CD4-positive, alpha-beta T cell treated with Interleukin-6 at 100 ng/mL for 8 hours (primary cell): ENCODE results near the gene PAQR4.
"Not testable (repeated sequence)": the region's sequence is repeated elsewhere in the genome, so short reads cannot be mapped to it uniquely, and the experiment has no call there.

Experiments used
- DNase-seq: peaks from one replicate; pipeline ENCODE4 v3.0.0-alpha.2; 2020; ENCODE audit warnings: mixed read lengths, low spot score

The PAQR4 gene

DNA sequence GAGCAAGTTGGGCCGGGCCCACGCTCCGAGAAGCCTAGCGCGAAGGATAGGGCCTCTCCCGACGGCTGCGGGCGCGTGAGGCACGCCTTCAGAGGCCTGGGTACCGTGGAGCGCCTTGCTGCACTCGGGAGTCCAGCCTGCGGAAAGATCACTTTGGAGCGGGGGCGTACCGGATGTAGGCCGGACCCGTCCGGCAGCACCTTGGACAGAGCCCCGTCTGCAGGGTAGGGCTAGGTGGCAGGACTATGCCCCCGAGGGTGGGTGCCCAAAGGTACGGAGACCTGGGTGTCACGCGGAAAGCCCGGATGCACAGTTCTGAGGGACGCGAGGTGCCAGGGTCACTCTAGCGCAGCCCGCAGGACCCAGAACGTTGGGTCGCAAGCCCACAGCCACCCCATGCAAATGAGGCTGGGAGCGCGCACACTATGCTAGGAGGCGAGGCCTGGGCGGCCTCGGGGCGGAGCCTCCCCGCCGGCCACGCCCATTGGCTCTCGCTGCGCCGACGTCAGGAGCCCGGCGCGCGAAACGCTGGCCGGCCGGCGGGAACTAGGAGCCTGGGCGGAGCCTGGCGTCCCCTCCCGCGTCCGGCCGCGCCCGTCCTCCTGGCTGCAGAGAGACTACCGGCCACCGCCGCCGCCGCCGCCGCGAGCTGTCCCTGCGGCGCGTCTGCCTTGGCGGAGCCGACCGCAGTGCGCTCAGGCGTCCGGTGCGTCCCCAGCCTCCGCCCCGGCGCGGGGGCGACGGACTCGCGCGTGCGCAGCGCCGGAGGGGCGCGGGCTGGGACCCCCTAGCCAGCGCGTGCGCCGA lies at the start of gene PAQR4:
Gene PAQR4, plus strand, starts transcription at position 611 of the 807 bp plus-strand sequence. CDS start 327 bp downstream, outside the sequence.
- peak; percentile 68 for DNase-seq

- peak; percentile 55 for DNase-seq
Observed at GRCh38 chr16:2919511-2920255, 49.5 kb upstream of the PAQR4 start.

DNA sequence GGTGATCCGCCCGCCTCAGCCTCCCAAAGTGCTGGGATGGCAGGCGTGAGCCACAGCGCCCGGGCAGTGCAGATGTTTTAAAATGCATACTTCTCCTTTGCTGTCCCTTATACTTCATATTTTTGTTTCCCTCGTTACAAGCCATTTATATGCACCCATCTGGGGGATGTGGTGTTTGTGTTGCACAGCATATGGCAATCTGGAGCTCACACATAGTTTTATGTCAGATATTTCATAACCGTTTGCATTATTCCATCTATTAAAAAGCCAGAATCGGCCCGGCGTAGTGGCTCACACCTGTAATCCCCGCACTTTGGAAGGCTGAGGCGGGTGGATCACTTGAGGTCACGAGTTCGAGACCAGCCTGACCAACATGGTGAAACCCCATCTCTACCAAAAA lies 45.7 kb upstream of the PAQR4 start:
- no peak for DNase-seq

DNA sequence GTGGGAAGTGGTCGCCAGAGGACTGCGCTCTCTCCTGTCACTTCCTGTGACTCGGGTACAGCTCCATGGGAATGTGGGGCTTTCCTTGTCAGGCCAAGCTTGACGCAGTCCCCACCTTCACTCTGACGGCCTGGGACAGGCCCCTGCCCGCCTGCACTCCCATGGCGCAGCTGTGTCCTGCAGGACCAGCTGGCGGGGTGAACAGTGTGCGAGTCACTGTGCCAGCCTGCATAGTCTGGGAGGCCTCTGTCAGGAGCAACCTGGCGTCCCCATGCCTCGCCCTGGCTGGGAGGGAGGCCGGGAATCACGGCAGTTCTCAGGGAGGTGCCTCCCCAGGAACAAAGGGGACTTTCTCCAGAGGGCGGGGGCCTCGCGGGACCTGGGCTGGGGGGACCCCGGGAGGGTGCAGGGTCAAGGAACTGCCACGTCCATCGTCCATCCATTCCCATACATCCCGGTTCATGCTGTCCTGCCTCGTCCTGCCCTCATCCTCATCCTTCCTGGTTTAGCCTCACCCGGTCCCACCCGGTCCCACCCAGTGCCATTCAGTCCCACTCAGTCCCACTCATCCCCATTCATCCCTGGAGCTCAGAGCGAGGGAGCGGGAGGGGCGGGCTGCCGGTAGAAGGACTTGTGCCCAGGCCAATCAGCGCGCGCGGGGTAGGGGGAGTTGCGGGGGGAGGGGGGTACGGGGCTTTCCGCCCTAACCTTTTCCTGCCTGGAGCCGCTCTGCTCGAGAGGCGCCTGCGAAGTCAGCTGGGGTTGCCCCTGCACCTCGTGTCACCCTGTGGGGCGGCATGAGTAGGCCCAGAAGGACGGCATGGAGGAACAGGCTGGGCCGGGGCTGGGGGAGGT lies 44.0 kb upstream of the PAQR4 start:
- no peak for DNase-seq

- no peak for DNase-seq
Observed at GRCh38 chr16:2925951-2926649, 43.0 kb upstream of the PAQR4 start.

- DNase-seq: no peak
Observed at GRCh38 chr16:2926650-2926999, 42.5 kb upstream of the PAQR4 start.

DNA sequence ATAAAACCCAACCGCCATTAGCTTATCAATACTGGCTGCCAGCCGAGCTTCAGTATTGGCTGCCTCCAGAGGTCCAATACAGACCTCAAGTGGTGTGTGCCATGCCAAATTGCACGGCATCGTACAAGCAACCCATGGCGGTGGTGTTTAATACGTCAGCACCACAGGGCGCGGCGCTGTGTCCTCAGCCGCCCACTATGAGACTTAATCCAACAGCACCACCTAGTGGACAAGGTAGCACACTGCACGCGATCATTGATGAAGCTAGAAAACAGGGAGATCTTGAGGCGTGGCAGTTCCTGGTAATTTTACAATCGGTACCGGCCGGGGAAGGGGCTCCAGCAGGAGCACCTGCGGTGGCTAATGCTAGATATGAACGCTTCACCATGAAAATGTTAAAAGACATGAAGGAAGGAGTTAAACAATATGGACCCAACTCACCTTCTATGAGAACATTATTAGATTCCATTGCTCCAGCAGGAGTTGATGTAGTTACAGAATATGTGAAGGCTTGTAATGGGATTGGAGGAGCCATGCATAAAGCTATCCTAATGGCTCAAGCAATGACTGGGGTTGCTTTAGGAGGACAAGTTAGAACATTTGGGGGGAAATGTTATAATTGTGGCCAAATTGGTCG lies 42.0 kb upstream of the PAQR4 start:
- peak; percentile 85 for DNase-seq

DNA sequence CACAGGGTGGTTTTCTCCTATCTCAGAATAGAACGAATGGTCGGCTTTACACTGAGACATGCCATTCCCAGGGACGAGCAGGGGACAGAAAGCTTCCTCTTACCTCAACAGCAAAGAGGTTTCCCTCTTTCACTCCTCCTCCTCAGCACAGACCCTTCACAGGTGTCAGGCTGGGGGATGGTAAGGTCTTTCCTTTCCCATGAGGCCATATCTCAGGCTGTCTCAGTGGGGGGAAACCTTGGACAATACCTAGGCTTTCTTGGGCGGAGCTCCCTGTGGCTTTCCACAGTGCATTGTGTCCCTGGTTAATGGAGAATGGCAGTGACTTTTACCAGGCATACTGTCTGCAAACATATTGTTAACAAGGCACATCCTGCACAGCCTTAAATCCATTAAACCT lies 41.0 kb upstream of the PAQR4 start:
- not testable (repeated sequence) for DNase-seq

DNA sequence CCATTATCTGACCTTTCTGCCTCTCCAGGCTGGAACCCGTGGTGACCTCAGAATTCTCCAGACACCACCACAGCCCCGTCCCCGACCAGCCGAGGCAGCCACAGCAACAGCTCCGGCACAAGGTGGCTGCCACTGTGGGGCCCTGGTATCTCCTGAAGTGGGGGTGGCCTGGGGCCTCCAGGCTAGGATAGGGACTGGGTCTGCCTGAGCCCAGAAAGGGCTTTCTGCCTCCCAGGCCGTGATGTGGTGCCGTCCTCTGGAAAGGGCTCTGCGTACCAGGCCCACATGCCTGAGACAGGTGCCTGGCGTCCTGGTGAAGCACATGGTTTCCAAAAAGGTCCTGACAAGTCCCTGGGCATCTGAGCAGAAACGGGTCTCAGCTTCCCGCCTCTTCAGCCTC lies 40.4 kb upstream of the PAQR4 start:
- DNase-seq: no peak

- no peak for DNase-seq
Observed at GRCh38 chr16:2929693-2930092, 39.5 kb upstream of the PAQR4 start.

DNA sequence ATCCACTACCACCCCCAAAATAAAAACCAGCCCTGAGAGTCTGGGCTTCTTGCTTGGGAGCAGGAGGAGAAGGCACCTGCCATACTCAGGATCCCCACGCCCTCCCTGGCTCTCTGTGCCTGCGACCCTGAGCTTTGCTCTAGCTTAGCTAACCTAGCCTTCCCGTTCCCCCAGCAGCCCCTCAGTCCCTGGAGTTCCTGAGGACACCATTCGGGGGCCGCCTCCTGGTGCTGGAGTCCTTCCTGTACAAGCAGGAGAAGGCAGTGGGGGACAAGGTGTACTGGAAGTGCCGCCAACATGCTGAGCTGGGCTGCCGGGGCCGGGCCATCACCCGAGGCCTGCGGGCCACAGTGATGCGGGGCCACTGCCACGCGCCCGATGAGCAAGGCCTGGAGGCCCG lies 38.9 kb upstream of the PAQR4 start:
- DNase-seq: no peak

GRCh38 chr16:2931231-2931914 lies 37.8 kb upstream of the PAQR4 start:
- DNase-seq: not testable (repeated sequence)

GRCh38 chr16:2933136-2933535 lies 36.0 kb upstream of the PAQR4 start:
- DNase-seq: no peak

DNA sequence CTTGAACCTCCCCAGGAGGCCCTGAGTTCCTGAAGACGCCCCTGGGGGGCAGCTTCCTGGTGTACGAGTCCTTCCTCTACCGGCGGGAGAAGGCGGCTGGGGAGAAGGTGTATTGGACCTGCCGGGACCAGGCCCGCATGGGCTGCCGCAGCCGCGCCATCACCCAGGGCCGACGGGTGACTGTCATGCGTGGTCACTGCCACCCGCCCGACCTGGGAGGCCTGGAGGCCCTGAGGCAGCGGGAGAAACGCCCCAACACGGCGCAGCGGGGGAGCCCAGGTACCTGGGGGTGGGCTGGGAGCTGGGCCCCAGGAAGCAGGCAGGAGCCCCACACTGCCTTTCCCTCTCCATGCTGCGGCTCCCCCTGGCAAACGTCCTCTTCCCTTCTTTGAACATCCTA lies 35.4 kb upstream of the PAQR4 start:
- DNase-seq: no peak

DNA sequence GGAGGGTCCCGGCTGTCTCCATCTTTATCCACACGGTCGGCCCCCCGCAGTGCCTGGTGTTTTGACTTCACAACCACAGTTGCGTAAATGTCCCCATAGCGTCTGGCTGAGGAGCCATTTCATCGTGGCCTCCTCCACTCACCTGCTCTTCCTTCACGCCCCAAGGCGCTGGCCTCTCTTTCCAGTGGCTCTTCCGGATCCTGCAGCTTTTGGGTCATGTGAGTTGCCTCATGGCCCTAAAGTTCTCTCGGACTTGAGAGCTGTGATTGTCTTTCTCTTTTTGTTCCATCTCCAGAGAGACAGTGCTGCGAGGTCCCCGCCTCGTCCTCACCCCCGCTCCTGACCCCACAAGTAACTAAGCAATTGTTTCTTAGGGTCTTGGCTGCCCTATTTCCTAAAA lies 34.7 kb upstream of the PAQR4 start:
- no peak for DNase-seq

DNA sequence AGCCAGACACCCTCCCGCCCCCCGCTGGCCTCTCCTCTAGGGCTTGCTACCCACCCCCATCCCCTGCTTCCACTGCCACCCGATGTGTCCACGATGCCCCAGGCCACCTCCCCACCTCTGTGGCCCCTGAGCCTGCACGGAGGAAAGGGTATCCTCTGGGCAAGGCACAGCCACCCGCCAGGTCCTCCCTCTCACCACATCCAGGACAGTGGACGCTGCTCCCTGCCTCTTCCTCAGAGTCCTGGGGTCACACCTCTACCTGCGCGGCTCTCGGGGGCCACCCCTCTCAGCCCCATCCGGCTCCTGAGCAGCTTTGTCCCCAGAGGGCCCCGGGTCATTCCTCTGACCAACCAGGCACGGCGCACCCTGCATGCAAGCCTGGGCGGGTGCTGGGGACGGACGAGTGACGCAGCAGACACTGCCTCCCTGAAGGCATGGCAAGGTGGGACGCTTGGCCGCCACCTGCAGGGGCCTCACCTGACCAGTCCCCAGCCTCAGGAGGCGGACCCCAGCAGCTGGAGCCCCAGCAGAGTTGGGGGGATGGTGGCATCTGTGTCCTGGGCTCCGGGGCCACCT lies 32.6 kb upstream of the PAQR4 start:
- no peak for DNase-seq

DNA sequence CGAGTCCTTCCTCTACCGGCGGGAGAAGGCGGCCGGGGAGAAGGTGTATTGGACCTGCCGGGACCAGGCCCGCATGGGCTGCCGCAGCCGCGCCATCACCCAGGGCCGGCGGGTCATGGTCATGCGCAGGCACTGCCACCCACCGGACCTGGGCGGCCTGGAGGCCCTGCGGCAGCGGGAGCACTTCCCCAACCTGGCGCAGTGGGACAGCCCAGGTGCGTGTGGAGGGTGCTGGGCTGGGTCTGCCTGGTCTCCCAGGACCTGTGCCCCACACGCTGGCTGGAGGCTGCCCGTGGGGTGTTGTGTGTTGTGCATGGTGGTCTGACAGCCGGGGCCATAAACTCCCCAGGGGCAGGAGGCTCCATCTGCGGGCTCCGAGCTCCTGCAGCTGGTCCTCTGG lies 32.0 kb upstream of the PAQR4 start:
- no peak for DNase-seq

DNA sequence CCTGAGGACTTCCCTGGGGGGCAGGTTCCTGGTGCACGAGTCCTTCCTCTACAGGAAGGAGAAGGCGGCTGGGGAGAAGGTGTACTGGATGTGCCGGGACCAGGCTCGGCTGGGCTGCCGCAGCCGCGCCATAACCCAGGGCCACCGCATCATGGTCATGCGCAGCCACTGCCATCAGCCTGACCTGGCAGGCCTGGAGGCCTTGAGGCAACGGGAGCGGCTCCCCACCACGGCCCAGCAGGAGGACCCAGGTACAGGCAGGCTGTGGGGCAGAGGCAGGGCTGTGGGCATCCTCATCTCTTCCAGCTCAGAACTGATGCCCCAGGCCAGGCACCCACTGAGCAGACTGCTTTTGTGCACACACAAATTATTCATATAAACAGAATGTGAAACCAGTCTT lies 30.9 kb upstream of the PAQR4 start:
- DNase-seq: no peak

- DNase-seq: no peak
Observed at GRCh38 chr16:2939968-2940367, 29.2 kb upstream of the PAQR4 start.

DNA sequence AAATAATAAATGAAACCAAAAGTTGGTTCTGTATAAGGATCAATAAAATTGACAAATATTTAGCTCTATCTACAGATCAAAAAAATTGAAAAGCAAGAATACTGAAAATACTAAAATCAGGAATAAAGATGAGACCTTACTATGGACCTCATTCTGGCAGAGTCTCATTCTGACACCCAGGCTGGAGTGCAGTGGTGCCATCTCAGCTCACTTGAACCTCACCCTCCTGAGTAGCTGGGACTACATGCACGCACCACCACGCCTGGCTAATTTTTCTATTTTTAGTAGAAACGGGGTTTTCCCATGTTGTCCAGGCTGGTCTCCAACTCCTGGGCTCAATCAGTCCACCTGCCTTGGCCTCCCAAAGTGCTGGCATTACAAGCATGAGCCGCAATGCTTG lies 27.1 kb upstream of the PAQR4 start:
- DNase-seq: no peak

- not testable (repeated sequence) for DNase-seq
Observed at GRCh38 chr16:2943716-2944115, 25.4 kb upstream of the PAQR4 start.
